Naive B cell (primary cell): ENCODE measurements around the gene USP48. TPM values are rescaled to one million over a fixed set of nuclear protein-coding genes. Genes with fewer than 3 reads are reported as not detected.
"Not testable (repeated sequence)": the region's sequence is repeated elsewhere in the genome, so short reads cannot be mapped to it uniquely, and the experiment has no call there.

ENCODE experiments used
- ATAC-seq, 2 donors: fragments of 150-1000 bp; cut with Tn5 transposase; 2 replicates each; pipeline ENCODE4 v1.10.0; 2021; ENCODE audit warnings: low read depth in 2 of 2, mild to moderate bottlenecking in 2 of 2, moderate library complexity in 2 of 2
- DNase-seq: peaks from one replicate; pipeline ENCODE4 v3.0.0; 2022
- H3K27ac Mint-ChIP-seq, 6 donors: one replicate each; pipeline ENCODE4 v1.8.0; 2020 to 2022; ENCODE audit warnings: mild to moderate bottlenecking in 6 of 6, mixed read lengths in 6 of 6, moderate library complexity in 5 of 6, inconsistent platforms in 2 of 6
- H3K27me3 Mint-ChIP-seq, 3 donors: one replicate each; pipeline ENCODE4 v1.8.0; 2021 to 2022; ENCODE audit warnings: mixed read lengths in 3 of 3, mild to moderate bottlenecking in 1 of 3
- H3K36me3 Mint-ChIP-seq, 2 donors: one replicate each; pipeline ENCODE4 v1.8.0; 2020 to 2022; ENCODE audit warnings: mixed read lengths in 2 of 2, inconsistent platforms in 1 of 2, mild to moderate bottlenecking in 1 of 2
- H3K4me1 Mint-ChIP-seq, 3 donors: one replicate each; pipeline ENCODE4 v1.8.0; 2020 to 2022; ENCODE audit warnings: mixed read lengths in 3 of 3, inconsistent platforms in 1 of 3, mild to moderate bottlenecking in 1 of 3, moderate library complexity in 1 of 3
- H3K4me3 Mint-ChIP-seq, 8 donors: one replicate each; pipeline ENCODE4 v1.8.0; 2020 to 2022; ENCODE audit warnings: mild to moderate bottlenecking in 8 of 8, mixed read lengths in 8 of 8, moderate library complexity in 8 of 8, inconsistent platforms in 2 of 8
- H3K9me3 Mint-ChIP-seq, 7 donors: one replicate each; pipeline ENCODE4 v1.8.0; 2020 to 2022; ENCODE audit warnings: mixed read lengths in 7 of 7, mild to moderate bottlenecking in 5 of 7, inconsistent platforms in 2 of 7, moderate library complexity in 1 of 7
- polyA plus RNA-seq, 6 donors: library from polyadenylated mRNA; unstranded; fragments of 300-500 nt; fragmentation: Illumina TruSeq; gene quantifications; one replicate each; pipeline ENCODE4 v1.2.3, GENCODE V29; 2021; ENCODE audit warnings: low read depth in 6 of 6

The USP48 gene
- polyA plus RNA-seq, 6 donors from 2014 or later: 30.3 to 45.9 (median 39.8) TPM

DNA sequence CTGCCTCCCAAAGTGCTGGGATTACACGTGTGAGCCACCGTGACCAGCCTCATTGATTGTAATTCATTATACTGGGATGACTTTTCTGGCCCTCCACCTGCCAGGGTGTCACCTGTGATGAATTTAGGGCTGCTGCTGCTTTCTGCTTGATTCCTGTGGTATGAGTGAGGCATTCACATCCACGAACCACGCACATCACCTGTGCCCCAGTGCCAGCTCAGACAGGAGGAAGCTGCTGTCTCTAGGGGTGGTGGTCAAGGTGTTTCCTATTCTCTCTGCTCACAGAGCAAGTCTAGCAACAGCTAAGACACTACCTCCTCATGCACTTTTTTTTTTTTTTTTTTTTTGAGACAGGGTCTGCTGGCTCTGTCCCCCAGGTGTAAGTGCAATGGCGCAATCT, 16.8 kb upstream of the USP48 start:
- peaks cover 5 to 10% (median 6%) of the 10 kb centered on the region in 7 donors for H3K9me3 Mint-ChIP-seq
- H3K4me1 Mint-ChIP-seq: peaks cover 0 to 12% (median 3%) of the 10 kb centered on the region in 3 donors
- ATAC-seq: peak in 1 of 2 donors; percentile 34
- H3K27ac Mint-ChIP-seq: no peak overlapping the region
- no peak for DNase-seq
- H3K4me3 Mint-ChIP-seq: no peak overlapping the region
- H3K36me3 Mint-ChIP-seq: peaks cover 0 to 6% of the 10 kb centered on the region in 2 donors
- peaks cover 0 to 9% (median 0%) of the 10 kb centered on the region in 3 donors for H3K27me3 Mint-ChIP-seq

DNA sequence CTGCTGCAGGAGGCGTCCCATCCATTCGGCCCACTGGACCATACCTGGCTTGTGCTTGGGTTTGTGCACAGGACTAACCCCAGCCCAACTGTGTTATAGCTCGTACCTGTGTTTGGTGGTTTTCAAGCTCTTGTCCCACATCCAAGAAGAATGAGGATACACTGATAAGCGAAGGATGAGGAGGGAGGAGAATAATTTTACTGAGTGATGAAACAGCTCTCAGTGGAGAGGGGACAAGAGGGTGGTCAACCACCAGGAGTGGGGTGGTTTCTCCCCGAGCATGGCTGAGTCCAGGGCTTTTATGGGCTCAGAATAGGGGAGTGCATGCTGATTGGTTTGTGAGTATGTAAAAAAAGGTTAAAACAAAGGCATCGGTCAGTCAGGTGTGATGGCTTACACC, 12.1 kb upstream of the USP48 start:
- peaks cover 0 to 7% of the 10 kb centered on the region in 2 donors for H3K36me3 Mint-ChIP-seq
- H3K27me3 Mint-ChIP-seq: no peaks in the 10 kb centered on the region
- ATAC-seq: no peak

DNA sequence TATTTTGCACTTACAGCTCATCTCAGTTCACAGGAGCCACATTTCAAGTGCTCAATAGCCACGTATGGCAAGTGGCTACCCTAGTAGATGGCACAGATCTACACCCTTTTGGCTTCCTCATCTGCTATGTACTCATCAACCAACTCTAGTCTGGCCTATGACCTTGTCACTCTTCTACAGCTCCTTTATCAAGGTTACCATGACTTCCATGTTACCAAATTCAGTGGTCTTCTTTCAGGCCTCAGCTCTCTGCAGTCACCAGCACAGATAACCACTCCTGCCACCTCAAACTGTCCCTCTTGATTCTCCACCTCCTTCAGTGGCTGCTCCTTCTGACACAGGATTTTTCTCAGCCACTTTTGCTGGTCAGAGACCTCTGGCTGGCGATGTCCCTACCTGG, 11.7 kb upstream of the USP48 start:
- Mint-ChIP-seq H3K36me3 (peaks cover 0 to 7% of the 10 kb centered on the region in 2 donors), H3K27ac (peak overlapping the region in 1 of 6 donors; percentile 29), H3K9me3 (peaks cover 6 to 13% (median 7%) of the 10 kb centered on the region in 7 donors), H3K4me1 (peaks cover 0 to 12% (median 3%) of the 10 kb centered on the region in 3 donors), H3K27me3 (no peaks in the 10 kb centered on the region), H3K4me3 (no peak overlapping the region)
- no peak for DNase-seq
- no peak for ATAC-seq

More for the DNA sequence above, 12.1 kb upstream of the USP48 start:
- Mint-ChIP-seq H3K27ac (no peak overlapping the region), H3K4me3 (no peak overlapping the region), H3K4me1 (peaks cover 0 to 12% (median 3%) of the 10 kb centered on the region in 3 donors), H3K9me3 (peaks cover 6 to 13% (median 7%) of the 10 kb centered on the region in 7 donors)
- no peak for DNase-seq

DNA sequence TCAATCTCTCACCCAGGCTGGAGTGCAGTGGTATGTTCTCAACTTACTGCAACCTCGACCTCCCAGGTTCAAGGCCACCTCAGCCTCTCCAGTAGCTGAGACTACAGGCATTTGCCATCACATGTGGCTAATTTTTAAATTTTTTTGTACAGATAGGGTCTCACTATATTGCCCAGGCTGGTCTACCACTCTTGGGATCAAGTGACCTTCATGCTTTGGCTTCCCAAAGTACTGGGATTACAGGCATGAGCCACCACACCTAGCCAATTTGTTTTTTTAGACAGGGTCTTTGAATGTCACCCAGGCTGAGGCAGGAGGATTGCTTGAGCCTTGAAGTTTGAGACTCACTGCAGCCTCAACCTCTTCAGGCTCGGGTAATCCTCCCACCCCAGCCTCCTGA, 10.2 kb upstream of the USP48 start:
- no peak overlapping the region for H3K4me3 Mint-ChIP-seq
- no peak for ATAC-seq
- peaks cover 0 to 8% (median 0%) of the 10 kb centered on the region in 3 donors for H3K27me3 Mint-ChIP-seq
- H3K4me1 Mint-ChIP-seq: peaks cover 0 to 3% (median 1%) of the 10 kb centered on the region in 3 donors
- peaks cover 0 to 7% of the 10 kb centered on the region in 2 donors for H3K36me3 Mint-ChIP-seq
- H3K27ac Mint-ChIP-seq: no peak overlapping the region
- H3K9me3 Mint-ChIP-seq: peaks cover 6 to 13% (median 7%) of the 10 kb centered on the region in 7 donors
- DNase-seq: no peak

DNA sequence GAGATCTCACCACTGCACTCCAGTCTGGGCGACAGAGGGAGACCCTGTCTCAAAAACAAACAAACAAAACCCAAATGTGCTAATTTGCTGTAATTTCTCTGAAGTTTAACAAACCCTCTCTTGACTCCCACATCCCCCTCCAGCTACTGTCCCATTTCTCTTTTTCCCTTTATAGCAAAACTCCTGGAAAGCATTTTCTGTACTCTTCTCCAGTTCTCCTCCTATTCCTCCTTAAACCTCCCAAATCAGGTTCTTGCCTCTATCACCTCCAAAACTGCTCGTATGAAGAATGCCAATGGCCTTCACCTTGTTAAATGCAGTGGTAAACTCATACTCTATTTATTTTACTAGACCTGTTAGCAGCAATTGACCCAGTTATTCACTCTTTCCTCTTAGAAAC, 3.7 kb upstream of the USP48 start:
- H3K27me3 Mint-ChIP-seq: peaks cover 0 to 15% (median 10%) of the 10 kb centered on the region in 3 donors
- H3K27ac Mint-ChIP-seq: peak overlapping the region in 2 of 6 donors; percentile 58 to 80
- H3K36me3 Mint-ChIP-seq: no peaks in the 10 kb centered on the region
- peaks cover 0 to 1% (median 0%) of the 10 kb centered on the region in 7 donors for H3K9me3 Mint-ChIP-seq
- peaks cover 10 to 21% (median 17%) of the 10 kb centered on the region in 3 donors for H3K4me1 Mint-ChIP-seq
- ATAC-seq (no peak), DNase-seq (no peak)
- H3K4me3 Mint-ChIP-seq: peak overlapping the region in 2 of 8 donors; percentile 19 to 43

DNA sequence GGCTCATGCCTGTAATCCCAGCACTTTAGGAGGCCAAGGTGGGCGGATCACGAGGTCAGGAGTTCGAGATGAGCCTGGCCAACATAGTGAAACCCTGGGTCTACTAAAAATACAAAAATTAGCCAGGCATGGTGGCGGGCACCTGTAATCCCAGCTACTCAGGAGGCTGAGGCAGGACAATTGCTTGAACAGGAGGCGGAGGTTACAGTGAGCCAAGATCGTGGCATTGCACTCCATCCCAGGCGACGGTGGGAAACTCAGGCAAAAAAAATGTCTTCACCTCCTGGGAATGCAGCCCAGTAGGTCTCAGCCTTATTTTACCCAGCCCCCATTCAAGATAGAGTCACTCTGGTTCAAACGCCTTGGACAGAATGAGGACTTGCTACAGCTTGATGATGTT, 2.8 kb upstream of the USP48 start:
- H3K36me3 Mint-ChIP-seq, H3K9me3 Mint-ChIP-seq, DNase-seq, H3K27ac Mint-ChIP-seq, ATAC-seq: not testable (repeated sequence)
- peaks cover 0 to 15% (median 10%) of the 10 kb centered on the region in 3 donors for H3K27me3 Mint-ChIP-seq
- peak overlapping the region in 1 of 8 donors; percentile 24 for H3K4me3 Mint-ChIP-seq
- peaks cover 10 to 22% (median 22%) of the 10 kb centered on the region in 3 donors for H3K4me1 Mint-ChIP-seq

DNA sequence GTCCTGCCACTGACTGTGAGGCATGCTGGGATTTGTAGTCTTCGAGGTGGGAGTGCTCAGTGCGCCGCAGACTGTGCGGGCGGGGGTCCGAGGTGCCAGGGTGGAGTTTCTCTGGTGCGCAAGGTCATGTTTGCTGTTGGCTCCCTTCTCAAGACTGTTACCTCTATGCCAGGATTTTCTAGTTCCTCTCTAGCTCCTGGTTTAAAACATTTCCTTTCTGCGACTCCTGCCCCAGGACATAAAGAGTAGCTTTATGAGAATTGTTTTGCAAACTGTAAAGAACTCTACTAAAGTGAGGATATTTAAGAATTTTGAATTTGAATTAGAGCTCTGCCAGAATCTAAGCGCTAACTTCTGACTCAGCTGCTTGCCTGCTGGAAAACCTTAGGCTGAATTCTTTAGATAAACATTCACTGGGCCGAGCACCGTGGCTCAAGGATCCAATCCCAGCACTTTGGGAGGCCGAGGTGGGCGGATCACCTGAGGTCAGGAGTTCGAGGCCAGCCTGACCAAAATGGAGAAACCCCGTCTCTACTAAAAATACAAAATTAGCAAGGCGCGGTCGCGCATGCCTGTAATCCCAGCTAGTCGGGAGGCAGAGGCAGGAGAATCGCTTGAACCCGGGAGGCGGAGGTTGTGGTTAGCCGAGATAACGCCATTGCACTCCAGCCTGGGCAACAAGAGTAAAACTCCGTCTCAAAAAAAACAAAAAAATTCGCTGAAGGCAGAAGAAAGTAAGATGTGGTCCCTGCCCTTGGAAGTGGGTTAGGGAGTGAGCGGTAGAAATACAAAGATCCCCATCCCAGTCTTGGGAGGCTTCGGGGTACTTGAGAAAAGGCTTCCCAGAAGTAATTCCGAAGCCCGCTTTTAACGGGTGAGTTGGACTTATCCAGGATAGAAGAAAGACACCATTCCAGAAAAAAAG, 992 bp upstream of the USP48 start:
- no peaks in the 10 kb centered on the region for H3K9me3 Mint-ChIP-seq
- DNase-seq (no peak), ATAC-seq (no peak)
- H3K36me3 Mint-ChIP-seq: no peaks in the 10 kb centered on the region
- peak overlapping the region; percentile 94 to 99 (median 98) for H3K4me3 Mint-ChIP-seq
- peaks cover 24 to 34% (median 34%) of the 10 kb centered on the region in 3 donors for H3K4me1 Mint-ChIP-seq
- H3K27ac Mint-ChIP-seq: peak overlapping the region; percentile 100
- peaks cover 0 to 13% (median 10%) of the 10 kb centered on the region in 3 donors for H3K27me3 Mint-ChIP-seq

DNA sequence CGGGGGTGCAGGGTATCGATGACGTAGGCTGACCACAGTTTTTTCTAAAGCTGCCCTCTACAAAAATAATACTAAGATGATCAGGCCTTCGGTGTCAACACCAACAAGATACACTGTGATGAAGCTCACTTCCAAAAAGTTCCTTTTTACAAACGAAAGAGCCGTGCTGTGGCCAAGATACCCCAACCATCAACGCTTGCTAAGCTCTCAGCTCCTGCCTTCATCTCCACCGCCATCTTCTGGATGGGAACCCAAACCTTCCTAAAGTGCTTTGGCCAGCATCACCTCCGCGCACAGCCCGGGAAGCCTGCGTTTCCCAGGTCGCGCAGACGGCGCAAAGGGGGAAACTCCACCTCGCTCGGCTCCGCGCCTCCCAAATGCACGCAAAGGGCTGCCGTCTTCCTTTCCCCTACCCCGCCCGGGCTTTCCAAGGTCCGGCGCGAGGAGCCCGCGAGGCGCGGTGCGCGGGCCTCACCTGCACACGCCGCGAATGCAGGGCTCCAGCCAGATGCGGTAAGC, 541 bp downstream of the USP48 start:
- H3K4me3 Mint-ChIP-seq: peak overlapping the region; percentile 94 to 99 (median 98)
- H3K27ac Mint-ChIP-seq: peak overlapping the region; percentile 88 to 100 (median 97)
- H3K4me1 Mint-ChIP-seq: peaks cover 29 to 46% (median 43%) of the 10 kb centered on the region in 3 donors
- DNase-seq (peak; percentile 51), ATAC-seq (peak; percentile 15 to 23)
- H3K27me3 Mint-ChIP-seq: peaks cover 0 to 10% (median 8%) of the 10 kb centered on the region in 3 donors
- peaks cover 0 to 2% (median 0%) of the 10 kb centered on the region in 7 donors for H3K9me3 Mint-ChIP-seq
- H3K36me3 Mint-ChIP-seq: no peaks in the 10 kb centered on the region

DNA sequence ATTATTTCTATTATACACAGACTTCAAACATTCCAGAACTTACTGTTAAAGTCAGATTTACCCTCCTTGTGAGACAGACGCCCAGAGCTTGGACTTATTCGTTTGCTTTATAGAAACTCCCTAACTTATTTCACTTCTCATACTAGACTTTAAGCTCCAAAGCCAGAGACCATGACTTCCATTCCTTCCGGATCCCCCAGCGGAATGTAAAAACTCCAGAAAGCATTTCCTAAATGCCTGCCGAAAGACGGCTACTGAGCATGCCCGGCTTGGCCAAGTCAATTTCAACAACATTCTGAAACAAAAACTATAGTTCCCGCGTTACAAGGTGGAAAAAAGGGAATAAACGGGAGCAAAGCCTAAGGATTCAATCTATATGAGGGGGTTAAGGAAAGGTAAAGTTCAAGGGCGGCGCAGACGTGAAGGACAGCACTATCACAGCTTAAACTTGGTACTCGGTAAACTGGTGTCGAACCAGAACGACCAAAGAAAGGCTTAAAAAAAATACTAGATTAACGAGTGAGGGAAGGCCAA, 1.1 kb downstream of the USP48 start:
- Mint-ChIP-seq H3K36me3 (no peaks in the 10 kb centered on the region), H3K4me3 (peak overlapping the region; percentile 94 to 99 (median 98)), H3K27ac (peak overlapping the region; percentile 88 to 100 (median 97)), H3K9me3 (peaks cover 0 to 4% (median 0%) of the 10 kb centered on the region in 7 donors), H3K4me1 (peaks cover 31 to 51% (median 46%) of the 10 kb centered on the region in 3 donors), H3K27me3 (peaks cover 0 to 6% (median 4%) of the 10 kb centered on the region in 3 donors)
- DNase-seq: no peak
- ATAC-seq: peak in 1 of 2 donors; percentile 1

DNA sequence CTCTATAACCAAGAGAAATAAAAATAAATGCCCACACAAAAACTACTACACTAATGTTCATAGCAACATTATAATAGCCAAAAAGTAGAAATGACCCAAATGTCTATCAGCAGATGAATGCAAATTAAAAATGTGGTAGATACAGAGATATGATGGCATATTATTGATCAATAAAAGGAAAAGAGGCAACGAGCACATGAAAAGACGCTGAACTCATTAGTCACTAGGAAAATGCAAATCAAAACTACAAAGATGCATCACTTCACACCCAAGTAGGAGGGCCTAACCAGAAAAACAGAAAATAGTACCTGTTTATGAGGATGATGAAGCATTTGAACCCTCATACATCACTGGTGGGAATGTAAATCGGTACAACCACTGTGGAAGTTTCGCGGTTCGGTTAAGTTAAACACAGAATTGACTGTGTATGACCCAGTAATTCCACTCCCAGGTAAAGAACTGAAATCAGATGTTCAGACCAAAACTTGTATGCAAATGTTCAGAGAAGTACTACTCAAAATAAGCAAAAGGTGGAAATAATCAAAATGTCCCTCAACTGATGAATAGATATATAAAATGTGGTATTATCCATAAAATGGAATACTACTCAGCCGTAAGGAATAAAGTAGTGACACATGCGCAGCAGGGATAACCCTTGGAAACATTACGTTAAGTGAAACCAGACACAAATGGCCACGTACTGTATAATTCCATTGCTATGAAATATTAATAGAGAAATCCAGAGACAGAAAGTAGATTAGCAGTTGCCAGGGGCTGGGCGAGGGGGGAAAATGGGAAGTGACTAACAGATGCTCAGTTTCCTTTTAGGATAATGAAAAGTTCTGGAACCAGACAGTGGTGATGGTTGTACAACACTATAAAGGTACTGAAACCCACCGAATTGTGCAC, 3.1 kb downstream of the USP48 start:
- no peak for DNase-seq

DNA sequence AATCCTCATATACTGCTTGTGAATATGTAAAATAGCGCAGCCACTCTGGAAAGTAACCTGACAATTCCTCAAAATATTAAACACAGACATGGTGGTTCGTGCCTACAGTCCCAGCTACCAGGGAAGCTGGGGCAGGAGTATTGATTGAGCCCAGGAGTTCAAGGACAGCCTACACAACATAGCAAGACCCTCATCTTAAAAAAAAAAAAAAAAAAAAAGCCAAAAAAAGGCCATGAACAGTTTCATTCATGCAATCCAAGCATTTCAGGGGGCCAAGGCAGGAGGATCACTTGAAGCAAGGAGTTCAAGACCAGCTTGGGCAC, 4.6 kb downstream of the USP48 start:
- H3K36me3 Mint-ChIP-seq: no peaks in the 10 kb centered on the region
- peaks cover 0 to 4% (median 0%) of the 10 kb centered on the region in 7 donors for H3K9me3 Mint-ChIP-seq
- H3K4me3 Mint-ChIP-seq: peak overlapping the region in 3 of 8 donors; percentile 31 to 40 (median 32)
- DNase-seq (no peak), ATAC-seq (no peak)
- no peaks in the 10 kb centered on the region for H3K27me3 Mint-ChIP-seq
- peaks cover 38 to 69% (median 55%) of the 10 kb centered on the region in 3 donors for H3K4me1 Mint-ChIP-seq
- peak overlapping the region in 3 of 6 donors; percentile 49 to 81 (median 71) for H3K27ac Mint-ChIP-seq

More for the DNA sequence above, 3.1 kb downstream of the USP48 start:
- H3K4me3 Mint-ChIP-seq: peak overlapping the region; percentile 23 to 80 (median 55)
- H3K27me3 Mint-ChIP-seq: no peaks in the 10 kb centered on the region
- H3K27ac Mint-ChIP-seq: peak overlapping the region in 5 of 6 donors; percentile 51 to 96 (median 84)
- H3K9me3 Mint-ChIP-seq: peaks cover 0 to 4% (median 0%) of the 10 kb centered on the region in 7 donors
- H3K36me3 Mint-ChIP-seq: no peaks in the 10 kb centered on the region
- H3K4me1 Mint-ChIP-seq: peaks cover 41 to 68% (median 56%) of the 10 kb centered on the region in 3 donors
- ATAC-seq: no peak

DNA sequence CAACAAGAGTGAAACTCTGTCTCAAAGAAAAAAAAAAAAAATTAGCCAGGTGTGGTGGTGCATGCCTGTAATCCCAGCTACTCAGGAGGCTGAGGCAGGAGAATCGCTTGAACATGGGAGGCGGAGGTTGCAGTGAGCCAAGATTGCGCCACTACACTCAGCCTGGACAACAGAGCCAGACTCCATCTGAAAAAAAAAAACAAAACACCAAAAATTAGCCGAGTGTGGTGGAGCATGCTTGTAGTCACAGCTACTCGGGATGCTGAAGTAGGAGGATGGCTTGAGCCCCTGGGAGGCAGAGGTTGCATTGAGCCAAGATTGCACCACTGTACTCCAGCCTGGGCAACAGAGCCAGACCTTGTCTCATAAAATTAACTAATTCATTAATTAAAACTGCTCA, 6.0 kb downstream of the USP48 start:
- not testable (repeated sequence) for H3K27me3 Mint-ChIP-seq, H3K4me3 Mint-ChIP-seq, DNase-seq, ATAC-seq, H3K36me3 Mint-ChIP-seq, H3K9me3 Mint-ChIP-seq
- peaks cover 37 to 72% (median 53%) of the 10 kb centered on the region in 3 donors for H3K4me1 Mint-ChIP-seq
- peak overlapping the region in 2 of 6 donors; percentile 14 to 28 for H3K27ac Mint-ChIP-seq
